GM21529 (cell line): ENCODE measurements around the gene DENND1A.
"Not testable (repeated sequence)": the region's sequence is repeated elsewhere in the genome, so short reads cannot be mapped to it uniquely, and the experiment has no call there.

Experiments used
- ATAC-seq: cut with Tn5 transposase; IDR thresholded peaks from one replicate; pipeline ENCODE4 v1.9.1; 2021; ENCODE audit not compliant: unreplicated experiment

DENND1A gene

GRCh38 chr9:123637945-123638634, 291.8 kb downstream of the DENND1A start:
- no peak for ATAC-seq

- ATAC-seq, result no peak
Observed at GRCh38 chr9:123637606-123637944, 292.4 kb downstream of the DENND1A start.

GRCh38 chr9:123636805-123637204, 293.1 kb downstream of the DENND1A start:
- ATAC-seq, result not testable (repeated sequence)

GRCh38 chr9:123631862-123632261, 298.1 kb downstream of the DENND1A start:
- no peak for ATAC-seq

- ATAC-seq, result no peak
Observed at GRCh38 chr9:123630233-123630632, 299.7 kb downstream of the DENND1A start.

- ATAC-seq, result no peak
Observed at GRCh38 chr9:123629531-123629930, 300.4 kb downstream of the DENND1A start.

- no peak for ATAC-seq
Observed at GRCh38 chr9:123622711-123623241, 307.1 kb downstream of the DENND1A start.

- no peak for ATAC-seq
Observed at GRCh38 chr9:123620239-123620638, 309.7 kb downstream of the DENND1A start.

GRCh38 chr9:123617952-123618678, 311.8 kb downstream of the DENND1A start:
- ATAC-seq, result no peak

GRCh38 chr9:123617286-123617685, 312.6 kb downstream of the DENND1A start:
- ATAC-seq, result no peak

- ATAC-seq, result no peak
Observed at GRCh38 chr9:123616707-123617106, 313.2 kb downstream of the DENND1A start.

GRCh38 chr9:123615381-123615780, 314.5 kb downstream of the DENND1A start:
- ATAC-seq, result no peak

GRCh38 chr9:123614306-123615263, 315.3 kb downstream of the DENND1A start:
- ATAC-seq, result no peak

GRCh38 chr9:123611226-123611625, 318.7 kb downstream of the DENND1A start:
- no peak for ATAC-seq

- no peak for ATAC-seq
Observed at GRCh38 chr9:123609844-123610243, 320.1 kb downstream of the DENND1A start.

GRCh38 chr9:123608104-123608503, 321.8 kb downstream of the DENND1A start:
- peak; percentile 98 for ATAC-seq

- no peak for ATAC-seq
Observed at GRCh38 chr9:123607479-123607878, 322.4 kb downstream of the DENND1A start.

- ATAC-seq, result no peak
Observed at GRCh38 chr9:123606141-123606540, 323.8 kb downstream of the DENND1A start.

GRCh38 chr9:123605286-123605685, 324.6 kb downstream of the DENND1A start:
- no peak for ATAC-seq

GRCh38 chr9:123604861-123605260, 325.1 kb downstream of the DENND1A start:
- no peak for ATAC-seq

GRCh38 chr9:123601828-123602227, 328.1 kb downstream of the DENND1A start:
- ATAC-seq, result no peak
